ENCODE measurements around the gene DVL3.
"Not testable (repeated sequence)": the region's sequence is repeated elsewhere in the genome, so short reads cannot be mapped to it uniquely, and the experiment has no call there.

Gene DVL3

GRCh38 chr3:184157206-184157605, 2.0 kb downstream of the DVL3 start:
- TF ChIP-seq, protein P1, sequence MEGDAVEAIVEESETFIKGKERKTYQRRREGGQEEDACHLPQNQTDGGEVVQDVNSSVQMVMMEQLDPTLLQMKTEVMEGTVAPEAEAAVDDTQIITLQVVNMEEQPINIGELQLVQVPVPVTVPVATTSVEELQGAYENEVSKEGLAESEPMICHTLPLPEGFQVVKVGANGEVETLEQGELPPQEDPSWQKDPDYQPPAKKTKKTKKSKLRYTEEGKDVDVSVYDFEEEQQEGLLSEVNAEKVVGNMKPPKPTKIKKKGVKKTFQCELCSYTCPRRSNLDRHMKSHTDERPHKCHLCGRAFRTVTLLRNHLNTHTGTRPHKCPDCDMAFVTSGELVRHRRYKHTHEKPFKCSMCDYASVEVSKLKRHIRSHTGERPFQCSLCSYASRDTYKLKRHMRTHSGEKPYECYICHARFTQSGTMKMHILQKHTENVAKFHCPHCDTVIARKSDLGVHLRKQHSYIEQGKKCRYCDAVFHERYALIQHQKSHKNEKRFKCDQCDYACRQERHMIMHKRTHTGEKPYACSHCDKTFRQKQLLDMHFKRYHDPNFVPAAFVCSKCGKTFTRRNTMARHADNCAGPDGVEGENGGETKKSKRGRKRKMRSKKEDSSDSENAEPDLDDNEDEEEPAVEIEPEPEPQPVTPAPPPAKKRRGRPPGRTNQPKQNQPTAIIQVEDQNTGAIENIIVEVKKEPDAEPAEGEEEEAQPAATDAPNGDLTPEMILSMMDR (IDR thresholded peaks at IDR 0.05; ENCODE audit: low read depth, low read length) = no peak
- H3K4me3 ChIP-seq (ENCODE audit: low read depth, low read length) = peak overlapping the region; percentile 95
- H3K9me3 ChIP-seq = no peaks in the 10 kb centered on the region
- peaks cover 4% of the 10 kb centered on the region; the same call in 1 of the 2 replicates for H3K4me1 ChIP-seq
- no peaks in the 10 kb centered on the region for H3K27me3 ChIP-seq
- no peak for DNase-seq
- H3K36me3 ChIP-seq = peaks cover 4% of the 10 kb centered on the region; the same call in 1 of the 2 replicates

DNA sequence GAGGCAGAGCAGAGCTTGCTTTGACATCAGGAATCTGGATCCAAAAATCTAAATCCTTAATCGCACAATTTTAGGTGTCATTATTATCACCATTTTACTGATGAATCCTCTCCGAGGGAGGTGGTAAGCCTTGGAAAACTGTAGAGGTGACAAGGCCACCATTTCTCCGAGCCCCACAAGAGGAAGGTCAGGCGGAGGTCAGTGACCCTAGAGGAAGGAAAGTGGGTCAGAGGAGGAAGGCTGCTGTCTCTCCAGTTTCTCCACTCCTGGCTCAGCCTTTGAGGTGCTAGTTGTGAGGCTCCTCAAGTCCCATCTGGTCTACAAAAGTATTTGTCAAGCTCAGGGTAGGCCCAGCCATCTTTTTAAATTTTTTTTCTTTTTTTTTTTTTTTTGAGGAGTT, 3.2 kb downstream of the DVL3 start:
- Histone ChIP-seq H3K4me1 (peaks cover 4% of the 10 kb centered on the region; the same call in 1 of the 2 replicates), H3K27me3 (no peaks in the 10 kb centered on the region), H3K36me3 (peaks cover 9% of the 10 kb centered on the region), H3K9me3 (no peaks in the 10 kb centered on the region), H3K4me3 (ENCODE audit: low read depth, low read length) (no peak overlapping the region)
- DNase-seq = no peak
- TF ChIP-seq, protein P1 (IDR thresholded peaks at IDR 0.05; ENCODE audit: low read depth, low read length) = no peak

- Histone ChIP-seq H3K36me3 (peaks cover 29% of the 10 kb centered on the region), H3K27me3 (no peaks in the 10 kb centered on the region), H3K9me3 (no peaks in the 10 kb centered on the region), H3K4me3 (ENCODE audit: low read depth, low read length) (no peak overlapping the region), H3K4me1 (peaks cover 4% of the 10 kb centered on the region; the same call in 1 of the 2 replicates)
- DNase-seq = no peak
- TF ChIP-seq, protein P1 (IDR thresholded peaks at IDR 0.05; ENCODE audit: low read depth, low read length) = no peak
Measured at GRCh38 chr3:184160456-184160855, 5.3 kb downstream of the DVL3 start.

DNA sequence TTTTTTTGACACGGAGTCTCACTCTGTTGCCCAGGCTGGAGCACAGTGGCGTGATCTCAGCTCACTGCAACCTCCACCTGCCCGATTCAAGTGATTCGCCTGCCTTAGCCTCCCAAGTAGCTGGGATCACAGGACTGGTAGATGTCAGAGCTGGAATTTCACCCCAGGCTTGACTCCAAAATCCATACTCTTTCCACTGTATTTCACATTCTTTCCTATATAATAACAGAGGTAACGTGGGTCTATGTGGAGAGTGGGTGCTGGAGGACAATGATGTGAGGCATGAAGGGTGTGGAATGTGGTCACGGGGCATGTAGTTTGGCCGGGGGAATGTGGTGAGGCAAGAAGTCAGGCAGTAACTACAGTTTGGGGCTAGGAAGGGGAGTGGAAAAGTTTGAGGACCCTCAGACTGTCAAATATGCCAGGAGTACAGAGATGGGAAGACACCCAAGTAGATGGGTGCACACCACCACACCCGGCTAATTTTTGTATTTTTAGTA, 7.4 kb downstream of the DVL3 start:
- not testable (repeated sequence) for H3K27me3 ChIP-seq; H3K9me3 ChIP-seq; DNase-seq; H3K4me1 ChIP-seq; H3K4me3 ChIP-seq (ENCODE audit: low read depth, low read length)
- peaks cover 45% of the 10 kb centered on the region for H3K36me3 ChIP-seq

- Histone ChIP-seq H3K4me3 (ENCODE audit: low read depth, low read length) (no peak overlapping the region), H3K36me3 (peaks cover 58% of the 10 kb centered on the region), H3K4me1 (no peaks in the 10 kb centered on the region), H3K27me3 (no peaks in the 10 kb centered on the region), H3K9me3 (no peaks in the 10 kb centered on the region)
- TF ChIP-seq, protein P1 (IDR thresholded peaks at IDR 0.05; ENCODE audit: low read depth, low read length) = no peak
- DNase-seq = no peak
Measured at GRCh38 chr3:184164648-184165330, 9.6 kb downstream of the DVL3 start.

- peaks cover 64% of the 10 kb centered on the region for H3K36me3 ChIP-seq
- TF ChIP-seq, protein P1 (IDR thresholded peaks at IDR 0.05; ENCODE audit: low read depth, low read length) = no peak
- no peaks in the 10 kb centered on the region for H3K27me3 ChIP-seq
- H3K4me1 ChIP-seq = no peaks in the 10 kb centered on the region
- no peaks in the 10 kb centered on the region for H3K9me3 ChIP-seq
- H3K4me3 ChIP-seq (ENCODE audit: low read depth, low read length) = no peak overlapping the region
- DNase-seq = no peak
Measured at GRCh38 chr3:184165543-184165942, 10.4 kb downstream of the DVL3 start.

All from BE2C (cell line).